T-helper 2 cell treated with Interferon-gamma antibody and Interleukin-4, amounts not matched to agents 100 ng/mL and 5 ng/mL, for 36 hours (primary cell): ENCODE results near the gene ANKRD18A. TPM values are rescaled to one million over a fixed set of nuclear protein-coding genes. Genes with fewer than 3 reads are reported as not detected.
"Not testable (repeated sequence)": the region's sequence is repeated elsewhere in the genome, so short reads cannot be mapped to it uniquely, and the experiment has no call there.

ENCODE experiments used
- intact Hi-C: fragments of 100-400 bp; cut with micrococcal nuclease; formaldehyde crosslinking; loops from one replicate; pipeline ENCODE4 v1.15.1; 2023
- total RNA-seq: library from RNA; stranded (reverse); gene quantifications from 2 replicates; pipeline ENCODE4 v1.2.3, GENCODE V29; 2022

The ANKRD18A gene
- total RNA-seq, 1 donor from 2014 or later, result 2.1 TPM

DNA sequence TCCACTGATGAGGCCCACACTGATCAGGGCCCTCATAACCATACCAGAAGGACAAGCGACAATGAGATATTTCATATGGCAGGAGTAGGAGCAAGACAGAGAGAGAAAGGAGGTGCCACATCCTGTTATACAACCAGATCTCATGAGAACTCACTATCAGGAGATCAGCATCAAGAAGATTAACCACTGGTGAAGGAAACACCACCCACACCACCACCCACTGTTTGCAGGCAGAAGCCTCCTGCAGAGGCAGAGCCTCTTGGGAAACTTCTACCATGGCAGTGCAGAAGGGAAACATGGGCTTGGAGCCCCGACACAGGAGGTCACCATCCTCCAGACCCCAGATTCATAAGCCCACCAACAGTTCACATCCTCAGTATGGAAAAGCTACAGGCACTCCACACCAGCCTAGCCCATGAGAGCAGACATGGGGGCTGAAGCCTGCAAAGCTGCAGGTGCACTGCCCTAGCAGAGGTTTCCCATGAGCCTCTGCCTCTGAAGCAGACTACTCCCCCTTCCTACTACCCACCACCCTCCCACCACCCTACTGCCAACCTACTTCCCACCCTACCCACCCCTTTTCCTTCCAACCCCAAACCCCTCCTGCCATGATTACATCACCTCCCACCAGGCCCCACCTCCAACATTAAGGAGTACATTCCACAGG is 73.8 kb downstream of the ANKRD18A start:
- intact Hi-C loops, result not testable (repeated sequence)

DNA sequence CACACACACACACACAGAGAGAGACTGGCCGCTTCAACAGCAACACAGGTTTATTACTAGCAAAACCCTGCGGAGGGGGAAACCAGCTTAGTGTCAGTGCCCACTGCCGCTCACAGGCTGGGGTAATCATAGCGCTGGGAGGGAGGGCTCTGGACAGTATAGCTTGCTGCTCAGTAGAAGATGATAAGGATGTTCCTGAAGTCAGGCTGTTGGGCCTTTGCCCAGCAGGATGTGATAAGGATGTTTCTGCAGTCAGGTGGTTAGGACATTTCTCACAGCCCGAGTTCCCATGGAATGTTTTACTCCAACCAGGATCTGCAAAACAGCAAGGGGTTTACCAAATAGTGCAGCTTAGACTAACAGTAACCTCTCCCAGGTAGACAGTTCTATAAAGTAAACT is 79.9 kb downstream of the ANKRD18A start:
- intact Hi-C loops, result not testable (repeated sequence)

DNA sequence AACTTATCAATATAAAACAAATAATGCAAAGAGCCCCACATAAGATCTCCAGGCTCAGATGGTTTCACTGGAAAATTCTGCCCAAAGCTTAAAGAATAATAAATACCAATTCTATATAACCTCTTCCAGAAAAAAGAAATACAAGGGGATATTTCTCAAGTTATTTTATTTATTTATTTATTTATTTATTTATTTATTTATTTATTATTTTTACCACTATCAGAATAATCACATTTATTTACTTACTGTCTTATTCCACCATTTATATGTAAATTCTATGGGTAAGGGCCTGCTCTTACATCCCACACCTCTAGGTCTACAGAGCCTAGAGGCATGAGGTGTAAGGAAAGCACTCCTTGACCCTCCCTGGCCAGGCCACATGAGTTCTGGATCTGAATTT is 91.1 kb downstream of the ANKRD18A start:
- intact Hi-C loops, result no loop called here

DNA sequence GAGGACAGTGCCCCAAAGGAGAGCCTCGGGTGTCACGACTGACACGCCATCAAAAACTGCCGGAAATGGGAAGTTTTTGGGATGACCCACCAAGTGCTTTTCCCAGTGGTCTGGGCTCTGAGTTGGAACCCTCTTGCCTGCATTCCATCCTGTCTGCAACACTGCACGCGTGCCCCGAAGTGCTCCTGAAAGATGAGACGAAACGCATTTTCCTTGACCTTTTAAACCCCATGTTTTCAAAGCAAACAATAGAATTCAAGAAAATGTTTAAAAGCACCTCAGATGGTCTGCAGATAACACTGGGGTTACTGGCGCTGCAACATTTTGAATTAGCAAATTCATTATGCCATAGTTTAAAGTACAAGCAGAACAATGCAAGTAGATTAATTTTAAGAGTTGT is 92.9 kb downstream of the ANKRD18A start:
- intact Hi-C loops, result no loop called here

DNA sequence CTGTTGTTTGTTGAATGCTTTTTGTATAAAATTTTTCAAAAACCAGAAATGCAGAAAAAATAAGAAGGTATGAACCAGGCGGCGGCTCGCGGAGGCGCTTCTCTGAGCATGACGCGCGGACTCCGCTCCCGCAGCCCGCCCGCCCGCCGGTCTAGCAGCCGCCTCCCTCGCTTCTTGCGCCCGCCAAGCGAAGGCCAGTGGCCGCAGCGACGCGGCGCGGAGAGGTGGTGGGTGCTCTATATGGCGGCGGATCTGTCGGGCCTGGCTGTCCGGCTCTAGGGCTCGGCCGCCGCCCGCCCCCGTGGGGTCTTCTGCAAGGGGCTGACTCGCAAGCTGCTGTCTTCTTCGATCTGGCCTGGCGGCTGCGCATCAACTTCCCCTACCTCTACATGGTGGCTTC is 93.8 kb downstream of the ANKRD18A start:
- intact Hi-C loops, result no loop called here

DNA sequence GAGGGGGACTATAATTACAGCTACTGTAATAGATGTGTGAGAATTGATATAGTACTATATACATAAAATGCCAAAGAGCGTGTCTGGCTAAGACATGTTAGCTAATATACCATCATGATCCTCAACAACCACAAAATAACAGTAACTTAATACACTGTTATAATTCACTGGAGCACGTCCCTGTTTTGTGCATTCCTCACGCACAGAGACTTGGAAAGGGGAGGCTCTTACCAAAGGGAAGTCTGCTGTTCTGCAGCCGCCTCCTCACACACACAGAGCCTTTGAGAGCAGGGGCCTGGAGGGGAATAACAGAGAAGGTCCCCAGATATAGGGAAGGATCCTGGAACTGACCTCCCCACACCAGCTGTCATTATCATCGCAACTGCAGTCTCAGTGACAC is 97.3 kb downstream of the ANKRD18A start:
- intact Hi-C loops, result no loop called here

DNA sequence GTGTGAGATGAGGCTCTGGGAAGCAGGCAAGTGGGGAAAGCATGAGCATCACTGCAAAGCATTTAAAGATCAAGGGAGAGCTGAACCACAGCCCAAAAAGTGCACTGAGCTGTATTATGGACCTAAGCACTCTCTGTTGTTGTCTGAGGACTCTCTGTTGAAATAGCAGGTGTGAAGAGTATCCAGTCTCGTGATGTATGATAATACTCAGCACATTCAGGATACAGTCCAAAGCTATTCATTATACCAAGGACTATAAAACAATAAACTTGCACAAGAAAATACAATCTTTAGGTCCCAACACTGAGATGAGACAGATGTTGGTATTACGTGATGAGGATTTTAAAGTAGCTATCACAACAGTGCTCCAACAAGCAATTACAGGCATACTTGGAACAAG is 98.6 kb downstream of the ANKRD18A start:
- intact Hi-C loops, result no loop called here

Other genes starting within 250 kb of the ANKRD18A start
- gene ALDH1B1, start 227.9 kb downstream of the ANKRD18A start, total RNA-seq, result 17.8 and 18.8 TPM in 2 replicates
- 0.20 TPM in 1 of 2 replicates, not detected in the other for gene IGFBPL1, start 196.1 kb downstream of the ANKRD18A start, total RNA-seq
- not detected in 2 replicates for gene FAM240B, start 99.5 kb upstream of the ANKRD18A start, total RNA-seq